Measurements from ENCODE around the gene MVD. TPM values are rescaled to one million over a fixed set of nuclear protein-coding genes. Genes with fewer than 3 reads are reported as not detected.

The MVD gene
- total RNA-seq, 1 donor from 2014 or later = 102 TPM

DNA sequence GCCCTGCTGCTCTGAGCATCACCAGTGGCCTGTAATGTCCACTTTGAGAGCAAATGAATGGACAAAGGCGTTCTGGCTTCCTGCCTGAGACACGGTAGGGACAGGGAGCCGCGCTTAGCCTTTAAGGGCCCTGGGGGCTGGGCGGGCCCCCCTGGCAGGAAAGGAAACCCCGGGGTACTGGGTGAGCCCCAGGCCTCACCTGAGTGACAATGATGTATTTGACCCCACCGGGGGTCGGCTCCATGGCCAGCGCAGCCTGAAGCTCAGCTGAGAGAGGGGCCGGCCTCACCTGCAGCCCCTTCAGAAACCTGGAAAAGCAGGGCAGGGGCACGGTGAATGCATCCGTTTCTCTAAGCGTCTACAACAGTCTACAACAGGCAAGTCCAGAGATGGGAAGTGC lies 9.8 kb downstream of the MVD start:
- DNase-seq (ENCODE audit: low read depth) = no peak
- no peaks in the 10 kb centered on the region for H3K27me3 ChIP-seq (ENCODE audit: control insufficient read depth, insufficient read depth, low read length)
- H3K4me3 ChIP-seq (ENCODE audit: low read depth, low read length) = no peak overlapping the region
- no peak for TF ChIP-seq CTCF (IDR thresholded peaks at IDR 0.05; ENCODE audit: insufficient read depth, low read length, poor library complexity, severe bottlenecking)
- peaks cover 2% of the 10 kb centered on the region for H3K36me3 ChIP-seq (ENCODE audit: control insufficient read depth, insufficient read depth, low read length)

- no peaks in the 10 kb centered on the region for H3K27me3 ChIP-seq (ENCODE audit: control insufficient read depth, insufficient read depth, low read length)
- H3K4me3 ChIP-seq (ENCODE audit: low read depth, low read length) = no peak overlapping the region
- no peak for TF ChIP-seq CTCF (IDR thresholded peaks at IDR 0.05; ENCODE audit: insufficient read depth, low read length, poor library complexity, severe bottlenecking)
- peaks cover 2% of the 10 kb centered on the region for H3K36me3 ChIP-seq (ENCODE audit: control insufficient read depth, insufficient read depth, low read length)
- DNase-seq (ENCODE audit: low read depth) = no peak
Measured at GRCh38 chr16:88652762-88653063, 10.2 kb downstream of the MVD start.

- no peak for DNase-seq (ENCODE audit: low read depth)
- Histone ChIP-seq H3K4me3 (ENCODE audit: low read depth, low read length) (no peak overlapping the region), H3K27me3 (ENCODE audit: control insufficient read depth, insufficient read depth, low read length) (no peaks in the 10 kb centered on the region), H3K36me3 (ENCODE audit: control insufficient read depth, insufficient read depth, low read length) (peaks cover 2% of the 10 kb centered on the region)
- TF ChIP-seq CTCF (IDR thresholded peaks at IDR 0.05; ENCODE audit: insufficient read depth, low read length, poor library complexity, severe bottlenecking) = no peak
Measured at GRCh38 chr16:88651989-88652761, 10.7 kb downstream of the MVD start.

- Histone ChIP-seq H3K36me3 (ENCODE audit: control insufficient read depth, insufficient read depth, low read length) (peaks cover 2% of the 10 kb centered on the region), H3K4me3 (ENCODE audit: low read depth, low read length) (peak overlapping the region; percentile 75), H3K27me3 (ENCODE audit: control insufficient read depth, insufficient read depth, low read length) (no peaks in the 10 kb centered on the region)
- TF ChIP-seq CTCF (IDR thresholded peaks at IDR 0.05; ENCODE audit: insufficient read depth, low read length, poor library complexity, severe bottlenecking) = no peak
- peak; percentile 62 for DNase-seq (ENCODE audit: low read depth)
Measured at GRCh38 chr16:88651276-88651988, 11.5 kb downstream of the MVD start.

- H3K4me3 ChIP-seq (ENCODE audit: low read depth, low read length) = peak within 1 kb of the TSS; percentile 75
- peaks cover 2% of the 10 kb centered on the region for H3K36me3 ChIP-seq (ENCODE audit: control insufficient read depth, insufficient read depth, low read length)
- TF ChIP-seq CTCF (IDR thresholded peaks at IDR 0.05; ENCODE audit: insufficient read depth, low read length, poor library complexity, severe bottlenecking) = no peak
- H3K27me3 ChIP-seq (ENCODE audit: control insufficient read depth, insufficient read depth, low read length) = no peaks in the 10 kb centered on the region
- no peak for DNase-seq (ENCODE audit: low read depth)
Measured at GRCh38 chr16:88650749-88651275, 12.1 kb downstream of the MVD start, which contains the start of gene CYBA. Gene CYBA, minus strand, starts transcription at chr16:88651053. Its CDS starts 40 bp downstream, at chr16:88651013.
